Measurements from ENCODE around the gene ZSCAN30. TPM values are rescaled to one million over a fixed set of nuclear protein-coding genes. Genes with fewer than 3 reads are reported as not detected.

Gene ZSCAN30
- total RNA-seq = 10 to 100 TPM; 33.7 to 49.6 (median 41.8) TPM

- H3K4me1 ChIP-seq = peaks cover 6 to 18% of the 10 kb centered on the region in 2 donors
- intact Hi-C loops (cut with DNase I) = loop anchor here (10.0 kb wide), 1 partner anchor 55 kb away; the partner anchor contains the start of gene ZNF24
- 0% methylated on average over 30 to 31 of the region's 41 CpGs for WGBS, 2 donors
Measured at GRCh38 chr18:35290094-35290735, at the start of gene ZSCAN30. TSS of gene ZSCAN30 (minus strand) at chr18:35290229. CDS start at chr18:35264352, 25,877 bp downstream.

GRCh38 chr18:35337286-35337685 is 47.3 kb upstream of the ZSCAN30 start:
- peaks cover 34 to 40% of the 10 kb centered on the region in 2 donors for H3K36me3 ChIP-seq

More at GRCh38 chr18:35290094-35290735, at the start of gene ZSCAN30:
- peak within 1 kb of the TSS; percentile 34 to 87 (median 84) for H3K27ac ChIP-seq
- no peaks in the 10 kb centered on the region for H3K27me3 ChIP-seq
- H3K36me3 ChIP-seq = no peaks in the 10 kb centered on the region
- DNase-seq = peak; percentile 94
- H3K4me3 ChIP-seq (replicated peaks in 1 of 3) = peak within 1 kb of the TSS; percentile 47 to 95 (median 68)
- no peaks in the 10 kb centered on the region for H3K9me3 ChIP-seq
- TF ChIP-seq POLR2A (IDR thresholded peaks at IDR 0.05) (peak in 1 of 2 donors; percentile 75), CTCF (IDR thresholded peaks at IDR 0.05) (no peak)

DNA sequence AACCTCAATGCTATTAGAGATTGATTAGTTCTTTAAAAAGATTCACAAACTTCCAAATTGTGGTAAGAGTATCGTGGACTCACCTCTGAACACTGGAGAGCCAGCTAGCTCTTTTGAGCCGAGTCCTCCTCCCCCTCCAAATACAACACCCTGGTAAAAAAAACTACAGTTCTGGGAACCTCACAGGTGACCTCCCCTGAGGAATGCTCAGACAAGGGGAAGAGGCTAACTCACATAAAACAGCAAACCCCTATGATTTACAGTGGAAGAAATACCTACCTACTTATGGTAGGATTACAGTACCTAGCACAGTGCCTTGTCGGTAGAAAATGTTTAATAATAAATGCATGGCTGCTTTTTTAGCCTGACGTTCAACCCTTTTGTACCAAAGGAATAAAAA is 45.8 kb upstream of the ZSCAN30 start:
- WGBS, 2 donors = 36 to 52% methylated on average over 4 of the region's 4 CpGs
- intact Hi-C loops (cut with DNase I) = no loop called here
- Histone ChIP-seq H3K4me1 (peaks cover 22 to 27% of the 10 kb centered on the region in 2 donors), H3K27me3 (no peaks in the 10 kb centered on the region), H3K27ac (peak overlapping the region in 2 of 3 donors; percentile 32 to 48), H3K4me3 (replicated peaks in 1 of 3) (no peak overlapping the region), H3K9me3 (no peaks in the 10 kb centered on the region), H3K36me3 (peaks cover 40 to 41% of the 10 kb centered on the region in 2 donors)
- no peak for TF ChIP-seq CTCF (IDR thresholded peaks at IDR 0.05)
- TF ChIP-seq POLR2A (IDR thresholded peaks at IDR 0.05) = peak in 1 of 2 donors; percentile 21
- DNase-seq = peak; percentile 63 to 65

More at GRCh38 chr18:35337286-35337685, 47.3 kb upstream of the ZSCAN30 start:
- DNase-seq = no peak
- Histone ChIP-seq H3K9me3 (no peaks in the 10 kb centered on the region), H3K27ac (no peak overlapping the region), H3K4me3 (replicated peaks in 1 of 3) (no peak overlapping the region), H3K27me3 (no peaks in the 10 kb centered on the region), H3K4me1 (peaks cover 25 to 39% of the 10 kb centered on the region in 2 donors)
- intact Hi-C loops (cut with DNase I) = no loop called here
- no peak for TF ChIP-seq CTCF (IDR thresholded peaks at IDR 0.05)
- no peak for TF ChIP-seq POLR2A (IDR thresholded peaks at IDR 0.05)
- 88 to 92% methylated on average over 5 of the region's 5 CpGs for WGBS, 2 donors

DNA sequence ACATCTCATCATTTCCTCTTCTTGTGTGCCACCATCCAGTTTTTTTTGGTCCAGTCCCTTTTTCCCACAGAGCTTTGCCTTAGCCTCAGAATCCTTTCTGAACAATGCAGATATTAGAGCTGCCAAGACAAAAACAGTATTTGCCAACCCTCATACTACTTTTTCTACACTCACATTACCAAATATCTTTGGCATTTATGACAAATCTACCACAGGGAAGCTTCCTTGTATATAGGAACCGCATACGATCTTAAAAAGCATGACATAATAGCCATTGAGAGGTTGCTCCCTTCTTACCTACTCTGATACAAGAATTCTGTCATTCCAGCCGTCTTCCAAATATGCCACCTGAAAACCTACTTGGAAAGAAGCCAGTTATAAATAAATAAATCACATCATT is 44.8 kb upstream of the ZSCAN30 start:
- intact Hi-C loops (cut with DNase I) = no loop called here
- H3K4me3 ChIP-seq (replicated peaks in 1 of 3) = no peak overlapping the region
- TF ChIP-seq POLR2A (IDR thresholded peaks at IDR 0.05) = no peak
- TF ChIP-seq CTCF (IDR thresholded peaks at IDR 0.05) = no peak
- peaks cover 22 to 25% of the 10 kb centered on the region in 2 donors for H3K4me1 ChIP-seq
- DNase-seq = no peak
- H3K27ac ChIP-seq = peak overlapping the region in 2 of 3 donors; percentile 32 to 48
- no peaks in the 10 kb centered on the region for H3K9me3 ChIP-seq
- H3K27me3 ChIP-seq = no peaks in the 10 kb centered on the region
- 73 to 78% methylated on average over 3 of the region's 3 CpGs for WGBS, 2 donors
- H3K36me3 ChIP-seq = peaks cover 34 to 39% of the 10 kb centered on the region in 2 donors

GRCh38 chr18:35334212-35334611 is 44.2 kb upstream of the ZSCAN30 start:
- no peak for DNase-seq
- Histone ChIP-seq H3K9me3 (no peaks in the 10 kb centered on the region), H3K27me3 (no peaks in the 10 kb centered on the region), H3K36me3 (peaks cover 28 to 33% of the 10 kb centered on the region in 2 donors), H3K4me1 (peaks cover 22 to 25% of the 10 kb centered on the region in 2 donors), H3K27ac (peak overlapping the region in 2 of 3 donors; percentile 18 to 32), H3K4me3 (replicated peaks in 1 of 3) (no peak overlapping the region)
- TF ChIP-seq POLR2A (IDR thresholded peaks at IDR 0.05) (no peak), CTCF (IDR thresholded peaks at IDR 0.05) (no peak)
- 100% methylated on average over 1 of the region's 1 CpG for WGBS, 2 donors
- intact Hi-C loops (cut with DNase I) = no loop called here

Data from thyroid gland (tissue), 4 donors.